ENCODE data around the gene CBARP. TPM values are rescaled to one million over a fixed set of nuclear protein-coding genes. Genes with fewer than 3 reads are reported as not detected.

CBARP gene
- total RNA-seq, 2 donors from 2014 or later = 1.6 to 3.8 TPM

DNA sequence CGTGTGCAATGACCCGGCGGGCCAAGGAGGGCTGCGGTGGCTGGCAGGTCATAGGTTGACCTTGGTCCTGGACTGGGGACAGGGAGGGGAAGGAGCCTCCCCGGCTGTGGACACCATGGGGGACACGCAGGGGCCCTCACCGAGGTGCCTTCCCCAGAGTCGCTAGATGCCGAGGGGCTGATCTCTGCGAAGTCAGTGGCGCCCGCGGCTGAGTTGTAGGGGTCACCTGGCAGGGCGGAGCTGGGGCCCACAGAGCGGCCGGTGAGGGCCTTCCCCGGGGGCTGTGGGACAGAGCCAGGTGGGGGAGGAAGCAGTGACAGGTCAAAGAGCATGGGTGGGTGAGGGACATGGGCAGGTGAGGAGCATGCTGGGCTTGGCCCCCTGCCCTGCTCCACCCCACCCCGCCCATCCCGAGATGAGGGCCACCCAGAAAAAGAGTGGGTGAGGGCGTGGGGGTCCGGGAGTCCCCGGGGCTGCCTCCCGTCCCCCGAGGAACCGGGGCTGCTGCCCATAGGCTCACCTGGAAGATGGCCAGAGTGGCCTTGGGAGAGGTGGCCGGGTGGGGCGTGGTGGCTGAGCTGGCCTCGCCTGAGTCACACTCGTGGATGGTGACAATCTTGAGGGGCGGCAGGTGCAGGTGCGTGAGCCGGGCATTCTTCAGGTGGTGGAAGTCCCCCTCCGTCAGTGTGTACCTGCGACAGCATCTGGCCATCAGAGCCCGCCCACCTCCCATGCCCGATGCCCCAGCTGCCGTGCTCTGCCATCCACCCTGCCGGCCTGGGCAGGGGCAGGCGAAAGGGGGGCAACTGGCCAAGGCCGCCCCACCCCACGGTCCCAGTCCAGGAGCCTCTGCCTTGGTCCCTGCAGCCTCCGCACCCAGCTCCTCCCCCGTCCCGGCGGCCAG is 3.5 kb downstream of the CBARP start:
- DNase-seq = no peak
- no peak for ATAC-seq
- intact Hi-C loops (cut with DNase I) = no loop called here

DNA sequence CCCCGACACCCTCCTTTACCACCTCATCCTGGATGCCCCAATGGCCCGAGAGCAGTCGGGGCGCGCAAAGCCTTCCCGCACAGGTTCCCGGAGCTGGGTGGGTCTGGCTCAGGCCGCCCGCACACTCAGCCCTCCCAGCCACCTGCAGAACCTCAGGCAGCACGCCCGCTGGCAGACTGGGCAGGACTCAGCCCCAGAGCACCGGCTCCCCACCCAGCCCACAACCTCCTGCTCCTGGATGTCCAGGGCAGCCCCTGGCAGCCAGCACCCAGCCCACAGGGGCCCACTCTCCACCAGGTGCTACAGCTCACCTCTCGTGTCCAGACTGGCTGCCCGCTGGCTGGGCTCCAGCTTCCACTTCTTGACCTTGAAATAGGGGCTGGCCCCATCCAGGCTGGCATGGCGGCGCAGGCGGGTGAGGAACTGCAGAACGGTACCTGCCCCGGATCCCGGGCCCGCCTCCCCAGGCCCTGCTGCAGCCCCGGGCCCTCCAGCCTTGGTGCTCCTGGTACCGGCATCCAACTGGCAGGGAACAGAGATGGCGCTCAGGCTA is 4.6 kb downstream of the CBARP start:
- intact Hi-C loops (cut with DNase I) = no loop called here
- ATAC-seq = no peak
- DNase-seq = no peak

DNA sequence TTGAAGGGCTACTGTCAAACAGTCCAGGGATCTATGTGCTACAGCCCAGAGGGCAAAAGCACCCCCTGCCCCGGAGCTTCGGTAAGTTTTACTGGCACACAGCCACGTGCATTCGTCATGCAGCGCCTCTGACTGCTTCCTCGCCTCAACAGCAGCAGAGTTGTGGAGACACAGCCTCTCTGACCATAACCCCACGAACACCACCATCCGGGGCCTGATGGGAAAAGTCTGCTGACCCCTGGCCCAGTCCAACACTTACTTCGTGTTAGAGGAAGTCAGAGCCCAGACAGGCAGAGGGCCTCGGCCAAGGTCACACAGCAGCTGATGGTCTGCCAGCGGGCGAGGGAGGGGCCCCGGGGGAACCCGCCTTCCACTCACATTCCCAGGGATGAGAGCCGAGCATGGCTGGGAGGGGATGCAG is 5.1 kb downstream of the CBARP start:
- DNase-seq (peak; percentile 68), ATAC-seq (peak; percentile 17 to 24)
- intact Hi-C loops (cut with DNase I) = no loop called here

DNA sequence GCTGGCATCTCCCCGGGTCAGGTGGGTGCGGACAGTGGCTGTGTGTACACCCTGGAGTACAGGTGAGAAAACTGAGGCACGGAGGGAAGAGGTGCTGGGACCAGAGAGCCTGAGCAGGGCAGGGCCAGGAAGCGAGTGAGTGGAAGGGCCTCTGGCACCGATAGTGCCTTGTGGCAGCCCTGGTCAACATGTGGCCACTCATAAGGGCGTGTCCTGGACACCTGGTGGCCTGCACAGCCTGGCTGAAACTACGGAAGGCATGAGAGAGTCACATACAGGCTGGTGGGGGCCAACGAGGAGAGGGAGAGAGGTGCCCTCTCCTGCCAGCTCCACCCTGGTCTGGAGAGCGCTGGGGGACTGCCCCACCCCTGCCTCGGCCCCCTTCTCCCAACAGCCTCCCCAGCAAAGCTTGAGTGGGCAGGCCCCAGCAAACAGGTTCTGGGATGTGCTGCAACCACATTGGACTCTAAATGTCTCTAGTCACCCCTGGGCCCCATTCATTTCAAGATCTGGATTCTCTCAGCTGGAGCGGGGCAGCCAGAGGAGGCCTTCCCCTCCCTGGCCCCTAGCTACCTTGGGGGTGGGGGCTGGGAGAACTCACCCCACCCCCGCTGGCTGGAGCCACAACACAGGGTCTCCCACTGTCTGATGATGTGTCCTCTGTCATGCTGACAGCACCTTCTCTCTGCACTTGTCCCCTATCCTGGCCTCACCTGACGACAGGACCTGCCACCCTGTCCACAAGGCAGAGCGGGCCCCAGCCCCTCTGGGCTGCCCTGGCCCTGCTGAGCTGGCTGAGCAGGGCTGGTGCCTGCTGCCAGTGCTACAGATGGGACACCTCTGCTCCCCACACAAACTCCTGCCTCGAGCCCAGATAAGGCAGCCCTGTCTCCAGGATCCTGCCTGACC is 5.8 kb downstream of the CBARP start:
- DNase-seq (no peak), ATAC-seq (peak; percentile 4 to 19)
- intact Hi-C loops (cut with DNase I) = no loop called here

DNA sequence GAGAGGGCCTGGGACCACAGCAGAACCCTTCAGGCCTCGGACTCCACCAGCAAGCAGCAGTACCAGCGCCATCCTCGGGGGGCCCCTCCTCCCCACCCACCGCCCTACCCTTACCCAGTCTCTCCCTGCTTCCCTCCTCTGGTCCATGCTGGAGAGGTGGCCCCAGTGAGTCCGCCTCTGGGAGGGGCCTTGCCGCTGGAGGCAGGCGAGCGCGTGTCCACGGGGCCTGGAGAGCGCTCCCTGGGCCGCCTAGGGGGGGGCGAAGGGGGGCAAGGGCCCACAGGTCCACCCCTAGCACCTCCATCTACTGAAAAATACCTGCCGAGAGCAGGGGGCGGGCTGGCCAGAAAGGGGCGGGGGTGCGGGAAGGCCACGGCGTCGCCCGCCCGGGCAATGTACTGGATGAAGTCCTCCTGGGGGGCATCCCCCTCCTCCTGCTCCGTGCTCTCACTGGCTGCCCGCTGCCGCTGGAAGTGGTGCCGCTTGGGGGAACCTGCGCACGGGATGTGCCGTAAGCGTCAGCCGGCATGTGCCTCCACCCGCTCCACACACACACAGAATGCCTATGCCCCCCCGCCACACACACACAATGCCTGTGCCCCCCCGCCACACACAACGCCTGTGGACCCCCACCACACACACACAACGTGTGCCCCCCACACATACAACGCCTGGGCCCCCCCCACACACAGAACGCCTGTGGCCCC is 6.9 kb downstream of the CBARP start:
- DNase-seq (no peak), ATAC-seq (no peak)
- intact Hi-C loops (cut with DNase I) = no loop called here

DNA sequence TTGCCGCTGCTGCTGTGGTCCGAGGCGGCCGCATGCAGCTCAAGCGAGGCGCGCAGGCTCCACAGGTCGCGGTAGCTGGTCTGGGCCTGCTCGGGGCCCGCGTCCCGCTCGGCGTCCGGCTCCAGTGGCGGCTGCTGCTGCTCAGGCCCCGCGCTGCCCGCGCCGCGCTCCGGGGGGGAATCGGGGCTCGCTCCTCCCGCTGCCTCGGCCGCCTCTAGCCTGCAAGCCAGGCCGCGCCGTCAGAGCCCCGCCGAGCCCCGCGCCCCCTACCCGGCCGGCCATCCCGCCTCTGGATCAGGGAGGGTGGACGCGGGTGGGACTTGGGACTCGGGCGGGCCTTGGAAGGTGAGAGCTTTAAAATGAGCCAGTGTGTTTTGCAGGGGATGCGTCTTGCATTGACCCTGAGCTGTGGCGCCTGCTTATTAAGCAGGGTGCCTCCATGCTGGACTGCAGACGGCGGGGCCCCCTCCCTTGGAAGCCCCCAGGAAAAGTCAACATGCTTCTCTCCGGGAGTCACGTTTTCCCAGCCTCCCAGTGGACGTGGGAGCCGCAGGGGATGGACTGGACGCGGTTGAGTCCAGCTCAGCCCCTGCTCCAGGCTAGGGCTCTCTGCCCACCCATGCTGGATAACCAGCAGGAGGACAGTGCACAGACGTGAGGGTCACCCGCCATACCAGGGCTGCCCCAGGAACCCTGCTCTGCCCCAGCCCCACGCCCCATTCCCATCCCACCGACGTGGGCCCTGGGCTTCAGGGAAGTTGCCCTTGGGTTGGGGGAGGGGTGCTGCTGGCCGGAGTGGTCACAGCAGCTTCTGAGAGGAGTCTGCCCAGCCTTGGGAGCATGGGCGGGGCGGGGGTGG is 7.7 kb downstream of the CBARP start:
- DNase-seq (no peak), ATAC-seq (no peak)
- intact Hi-C loops (cut with DNase I) = no loop called here

DNA sequence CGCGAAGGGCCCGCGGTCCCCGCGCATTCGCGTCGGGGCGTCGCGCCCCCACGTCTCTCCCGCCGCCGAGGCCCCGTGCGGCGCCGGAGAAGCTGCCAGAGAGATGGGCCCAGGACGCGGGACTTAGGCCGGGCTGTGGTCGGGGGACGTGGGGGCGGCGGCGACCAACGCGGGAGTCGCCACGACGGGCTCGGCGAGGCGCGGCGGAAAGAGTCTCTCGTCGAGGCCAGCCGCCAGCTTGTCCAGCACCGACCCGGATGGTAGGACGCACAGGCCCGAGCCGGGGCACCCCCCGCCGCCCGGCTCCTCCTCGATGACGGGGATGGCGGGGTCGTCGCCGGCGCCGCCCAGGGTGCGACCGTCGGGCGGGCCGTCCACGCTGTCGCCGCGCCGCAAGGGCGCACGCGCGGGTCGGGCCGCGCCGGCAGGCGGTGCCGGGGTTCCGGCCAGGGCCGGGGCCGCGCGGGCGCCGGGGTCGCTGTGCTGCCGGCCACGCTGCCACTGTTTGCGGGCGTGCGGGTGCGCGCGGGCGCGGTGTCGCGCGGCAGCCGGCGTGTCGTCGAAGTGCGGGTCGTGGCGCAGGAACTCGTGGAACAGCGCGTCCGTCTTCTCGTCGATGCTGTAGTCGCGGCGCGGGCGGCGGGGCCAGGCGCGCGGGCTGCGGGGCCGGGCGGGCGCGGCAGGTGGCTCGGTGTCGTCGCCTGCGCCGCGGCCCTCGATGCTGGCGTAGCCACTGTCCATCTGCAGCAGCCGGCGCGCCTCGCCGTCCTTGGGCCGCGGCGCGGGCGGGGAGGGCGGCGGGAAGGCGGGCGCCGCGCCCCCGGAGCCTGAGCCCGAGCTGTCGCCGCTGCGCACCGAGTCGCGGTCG is 8.5 kb downstream of the CBARP start:
- ATAC-seq (no peak), DNase-seq (no peak)
- intact Hi-C loops (cut with DNase I) = no loop called here

DNA sequence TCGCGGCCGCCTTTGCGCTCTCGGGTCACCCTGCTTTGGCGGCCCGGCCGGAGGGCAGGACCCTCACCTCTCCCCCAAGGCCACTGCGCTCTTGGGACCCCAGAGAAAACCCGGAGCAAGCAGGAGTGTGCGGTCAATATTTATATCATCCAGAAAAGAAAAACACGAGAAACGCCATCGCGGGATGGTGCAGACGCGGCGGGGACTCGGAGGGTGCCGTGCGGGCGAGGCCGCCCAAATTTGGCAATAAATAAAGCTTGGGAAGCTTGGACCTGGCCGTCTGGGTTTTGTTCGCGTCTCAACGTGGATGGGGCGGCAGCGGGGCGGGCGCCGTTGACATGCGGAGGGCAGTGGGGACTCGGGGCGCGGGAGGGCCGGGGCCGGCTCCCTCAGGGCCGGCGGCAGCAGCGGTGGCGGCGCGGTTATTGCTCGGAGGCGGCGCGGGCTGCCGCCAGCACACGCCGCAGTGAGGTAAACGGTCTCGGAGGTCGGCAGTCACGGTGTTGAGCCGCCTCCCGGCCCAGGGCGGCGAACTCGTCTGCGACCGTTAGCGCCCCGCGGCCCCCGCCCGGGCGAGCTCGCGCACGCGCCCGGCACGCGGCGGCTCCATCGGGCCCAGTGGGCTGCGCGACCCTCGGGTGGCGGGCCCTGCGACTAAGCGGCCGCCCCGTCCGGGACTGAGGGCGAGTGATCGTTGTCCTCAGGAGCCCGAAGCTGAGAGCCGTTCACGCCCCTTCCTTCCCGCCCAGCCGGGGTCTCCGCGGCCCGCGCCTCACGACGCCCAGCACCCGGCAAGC is 9.4 kb downstream of the CBARP start:
- DNase-seq = no peak
- ATAC-seq = no peak
- intact Hi-C loops (cut with DNase I) = no loop called here

DNA sequence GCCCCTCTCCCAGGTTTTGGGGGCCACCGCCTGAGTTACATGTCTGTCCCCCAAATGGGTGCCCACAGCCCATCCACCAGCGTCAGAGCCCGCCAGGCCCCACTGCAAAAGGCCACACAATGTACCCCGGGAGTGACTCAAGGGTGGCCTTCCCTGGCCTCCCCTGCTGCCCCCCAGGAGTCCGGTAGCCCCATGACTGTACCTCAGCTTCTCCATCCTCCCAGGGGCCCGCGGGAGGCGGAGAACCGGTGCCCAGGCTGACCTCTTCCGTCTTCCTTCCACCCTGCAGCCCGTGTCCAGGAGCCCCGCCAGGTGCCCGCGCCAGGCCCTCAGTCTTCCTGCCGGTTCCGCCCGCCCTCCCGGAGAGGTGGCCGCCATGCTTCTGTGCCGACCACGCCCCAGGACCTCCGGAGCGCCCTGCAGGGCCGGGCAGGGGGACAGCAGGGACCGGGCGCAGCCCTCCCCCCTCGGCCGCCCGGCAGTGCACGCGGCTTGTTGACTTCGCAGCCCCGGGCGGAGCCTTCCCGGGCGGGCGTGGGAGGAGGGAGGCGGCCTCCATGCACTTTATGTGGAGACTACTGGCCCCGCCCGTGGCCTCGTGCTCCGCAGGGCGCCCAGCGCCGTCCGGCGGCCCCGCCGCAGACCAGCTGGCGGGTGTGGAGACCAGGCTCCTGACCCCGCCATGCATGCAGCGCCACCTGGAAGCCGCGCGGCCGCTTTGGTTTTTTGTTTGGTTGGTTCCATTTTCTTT is 10.3 kb downstream of the CBARP start:
- ATAC-seq (no peak), DNase-seq (no peak)
- intact Hi-C loops (cut with DNase I) = no loop called here

DNA sequence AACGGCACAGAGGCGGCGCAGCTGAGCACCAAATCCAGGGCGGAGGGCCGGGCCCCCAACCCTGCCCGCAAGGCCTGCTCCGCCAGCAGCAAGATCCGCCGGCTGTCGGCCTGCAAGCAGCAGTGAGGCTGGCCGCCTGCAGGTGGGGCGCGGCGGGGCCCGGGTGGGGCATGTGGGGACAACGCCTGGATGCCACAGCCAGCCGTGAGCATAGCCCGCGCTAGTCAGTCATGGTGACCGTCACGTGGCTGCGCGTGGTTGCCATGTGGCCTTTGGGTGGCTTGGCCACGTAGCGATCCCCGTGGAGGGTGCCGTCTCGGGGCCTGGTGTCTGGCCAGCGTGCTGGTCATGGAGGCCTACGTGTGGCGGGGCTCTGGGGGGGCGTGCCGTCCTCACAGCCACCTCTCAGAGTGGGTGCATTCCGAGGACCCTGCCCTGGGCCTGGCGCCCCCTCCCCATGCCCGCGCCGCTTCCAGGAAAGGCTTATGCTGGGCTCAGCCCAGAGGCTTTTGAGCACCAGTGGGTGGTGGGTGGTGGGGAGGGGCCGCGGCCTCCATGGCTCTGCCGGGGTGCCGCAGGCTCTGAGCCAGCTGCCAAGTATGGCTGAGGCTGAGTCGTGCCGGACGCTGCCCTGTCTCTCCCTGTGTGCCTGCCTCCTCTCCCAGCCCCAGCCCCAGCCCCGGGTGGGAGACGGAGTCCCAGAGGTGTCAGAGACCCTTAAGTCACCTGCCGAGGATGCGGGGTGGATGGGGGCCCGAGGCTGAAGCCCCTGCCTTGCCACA is 11.1 kb downstream of the CBARP start:
- intact Hi-C loops (cut with DNase I) = no loop called here
- DNase-seq (no peak), ATAC-seq (no peak)

DNA sequence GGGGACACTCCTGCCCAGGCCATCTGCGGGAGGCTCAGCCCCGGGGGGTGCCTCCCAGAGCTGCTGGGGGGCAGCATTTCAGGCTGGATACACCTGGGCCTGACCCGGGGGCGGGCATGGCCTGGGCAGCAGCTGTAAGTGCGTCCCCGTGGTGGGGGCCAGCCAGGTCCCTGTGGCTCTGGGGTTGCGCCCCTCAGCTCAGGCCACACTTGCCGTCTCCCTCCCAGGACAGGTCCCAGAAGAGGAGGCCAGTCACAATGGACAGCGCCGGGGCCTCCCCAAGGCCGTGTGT is 11.6 kb downstream of the CBARP start:
- intact Hi-C loops (cut with DNase I) = no loop called here
- no peak for ATAC-seq
- no peak for DNase-seq

DNA sequence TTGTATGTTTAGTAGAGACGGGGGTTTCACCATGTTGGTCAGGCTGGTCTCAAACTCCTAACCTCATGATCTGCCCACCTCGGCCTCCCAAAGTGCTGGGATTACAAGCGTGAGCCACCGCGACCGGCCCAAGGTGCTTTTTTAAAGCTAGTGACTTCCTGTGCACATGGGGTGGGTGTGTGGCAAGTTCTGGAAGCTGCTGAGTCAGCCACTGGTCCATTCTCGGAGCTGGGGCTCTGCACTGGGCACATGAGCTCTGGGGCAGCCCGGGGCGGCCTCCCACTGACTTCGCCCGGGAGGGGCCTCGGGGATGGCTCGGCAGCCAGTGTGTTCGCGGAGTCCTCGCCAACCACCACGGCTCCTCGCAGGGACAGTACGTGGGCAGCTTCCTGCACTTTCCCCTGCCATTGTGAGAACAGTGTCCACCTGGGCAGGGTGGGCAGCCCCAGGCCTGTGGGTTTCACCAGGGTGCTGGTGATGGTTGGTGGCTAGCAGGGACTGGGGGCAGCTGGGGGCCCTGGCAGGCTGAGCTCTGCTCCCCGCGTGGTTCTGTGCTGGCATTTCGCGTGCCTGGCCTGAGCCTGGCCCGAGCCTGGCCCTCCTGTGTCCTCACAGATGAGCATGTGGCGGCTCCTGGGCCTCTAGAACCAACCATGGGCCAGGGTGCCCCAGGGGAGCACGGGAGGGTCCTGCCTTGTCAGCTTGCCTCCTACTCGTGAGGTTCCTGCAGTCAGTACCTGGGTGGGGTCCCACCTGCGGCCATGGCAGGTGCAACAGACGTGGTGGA is 12.2 kb downstream of the CBARP start:
- ATAC-seq (no peak), DNase-seq (no peak)
- intact Hi-C loops (cut with DNase I) = no loop called here

DNA sequence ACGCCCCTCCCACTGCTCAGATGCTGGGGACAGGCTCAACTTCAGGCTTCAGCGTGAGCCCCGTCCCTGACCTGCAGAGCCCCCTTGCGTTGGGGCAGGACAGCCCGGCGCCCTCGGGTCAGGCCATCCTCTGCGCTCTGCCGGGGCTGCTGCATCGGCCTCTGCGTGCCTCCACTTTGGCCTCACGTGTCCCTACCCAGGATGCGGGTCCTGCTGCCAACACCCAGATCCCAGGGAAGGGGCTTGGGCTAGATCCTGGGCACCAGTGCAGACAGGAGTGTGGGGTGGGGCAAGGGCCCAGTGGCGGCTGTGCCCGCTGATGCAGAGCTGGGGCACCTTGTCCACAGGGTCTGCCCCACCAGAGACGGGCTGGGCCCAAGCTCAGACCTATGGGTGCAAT is 13.0 kb downstream of the CBARP start:
- no peak for ATAC-seq
- intact Hi-C loops (cut with DNase I) = no loop called here
- no peak for DNase-seq

DNA sequence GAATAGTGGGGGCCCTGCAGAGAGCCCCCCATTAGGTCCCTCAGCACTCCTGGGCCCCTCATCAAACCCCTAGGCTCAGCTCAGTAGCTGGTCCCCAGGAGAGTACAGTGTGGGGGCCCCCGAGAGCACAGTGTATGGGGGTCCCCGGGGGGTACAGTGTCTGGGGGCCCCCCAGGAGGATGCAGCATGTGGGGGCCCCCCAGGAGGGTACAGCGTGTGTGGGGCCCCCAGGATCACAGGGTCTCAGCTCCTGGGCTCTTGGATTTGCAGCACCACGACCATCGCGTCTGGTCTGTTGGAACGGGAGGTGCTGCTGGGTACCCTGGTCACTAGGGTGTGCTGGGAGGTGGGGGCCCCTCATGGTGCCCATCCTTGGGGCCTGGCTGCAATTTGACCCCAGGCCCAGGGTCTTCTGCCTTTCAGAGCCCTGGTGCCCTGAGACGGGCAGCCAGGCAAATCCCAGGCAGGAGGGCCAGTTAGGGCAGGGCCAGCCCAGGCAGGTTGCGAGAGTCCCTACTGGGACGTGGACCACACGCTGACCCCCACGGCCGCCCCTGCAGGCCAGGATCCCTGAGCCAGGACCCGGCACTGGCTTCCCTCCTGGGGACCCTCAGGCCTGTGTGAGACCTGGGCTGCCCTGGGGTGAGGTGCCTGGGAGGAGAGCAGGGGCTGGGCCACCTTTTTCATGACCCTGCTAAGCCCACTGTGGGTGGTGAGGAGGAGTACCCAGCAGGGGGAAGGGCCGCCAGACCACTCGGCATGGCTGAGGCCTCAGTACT is 13.6 kb downstream of the CBARP start:
- intact Hi-C loops (cut with DNase I) = no loop called here
- ATAC-seq = no peak
- DNase-seq = no peak

Measured in left cardiac atrium (tissue), 4 donors.